ENCODE results near the gene EFNB3.

EFNB3 gene

DNA sequence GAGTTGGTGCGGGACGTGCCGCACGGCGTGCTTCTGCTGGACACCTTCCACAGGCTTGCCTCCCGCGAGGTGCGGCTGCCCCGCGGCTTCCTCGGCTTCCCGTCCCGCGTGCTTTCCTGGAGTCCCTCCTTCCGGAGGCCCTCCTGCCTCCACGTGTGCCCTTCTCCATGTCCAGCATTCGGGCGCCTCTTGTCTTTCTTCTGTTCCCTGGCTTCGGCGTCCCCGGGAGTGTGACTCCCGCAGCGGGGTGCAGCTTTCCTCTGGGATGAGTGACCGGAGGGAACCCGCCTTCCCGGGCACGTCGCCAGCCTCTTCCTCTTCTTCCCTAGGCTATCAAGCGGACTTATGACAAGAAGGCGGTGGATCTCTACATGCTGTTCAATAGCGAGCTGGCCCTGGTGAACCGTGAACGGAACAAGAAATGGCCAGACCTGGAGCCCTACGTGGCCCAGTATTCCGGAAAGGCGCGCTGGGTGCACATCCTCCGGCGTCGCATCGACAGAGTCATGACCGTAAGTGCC lies 35.5 kb downstream of the EFNB3 start:
- TF ChIP-seq POLR2AphosphoS5 (IDR thresholded peaks at IDR 0.05; ENCODE audit: low read depth, low read length) (no peak), TAF1 (IDR thresholded peaks at IDR 0.05; ENCODE audit: borderline replicate concordance, insufficient read depth, low read length) (no peak), FOXP2 (optimal IDR thresholded peaks at IDR 0.05; ENCODE audit: borderline replicate concordance, extremely low read depth, extremely low read length, insufficient read depth) (no peak), SIN3A (IDR thresholded peaks at IDR 0.05; ENCODE audit: borderline replicate concordance, insufficient read depth, low read length) (no peak)
- TF ChIP-seq, protein P1, sequence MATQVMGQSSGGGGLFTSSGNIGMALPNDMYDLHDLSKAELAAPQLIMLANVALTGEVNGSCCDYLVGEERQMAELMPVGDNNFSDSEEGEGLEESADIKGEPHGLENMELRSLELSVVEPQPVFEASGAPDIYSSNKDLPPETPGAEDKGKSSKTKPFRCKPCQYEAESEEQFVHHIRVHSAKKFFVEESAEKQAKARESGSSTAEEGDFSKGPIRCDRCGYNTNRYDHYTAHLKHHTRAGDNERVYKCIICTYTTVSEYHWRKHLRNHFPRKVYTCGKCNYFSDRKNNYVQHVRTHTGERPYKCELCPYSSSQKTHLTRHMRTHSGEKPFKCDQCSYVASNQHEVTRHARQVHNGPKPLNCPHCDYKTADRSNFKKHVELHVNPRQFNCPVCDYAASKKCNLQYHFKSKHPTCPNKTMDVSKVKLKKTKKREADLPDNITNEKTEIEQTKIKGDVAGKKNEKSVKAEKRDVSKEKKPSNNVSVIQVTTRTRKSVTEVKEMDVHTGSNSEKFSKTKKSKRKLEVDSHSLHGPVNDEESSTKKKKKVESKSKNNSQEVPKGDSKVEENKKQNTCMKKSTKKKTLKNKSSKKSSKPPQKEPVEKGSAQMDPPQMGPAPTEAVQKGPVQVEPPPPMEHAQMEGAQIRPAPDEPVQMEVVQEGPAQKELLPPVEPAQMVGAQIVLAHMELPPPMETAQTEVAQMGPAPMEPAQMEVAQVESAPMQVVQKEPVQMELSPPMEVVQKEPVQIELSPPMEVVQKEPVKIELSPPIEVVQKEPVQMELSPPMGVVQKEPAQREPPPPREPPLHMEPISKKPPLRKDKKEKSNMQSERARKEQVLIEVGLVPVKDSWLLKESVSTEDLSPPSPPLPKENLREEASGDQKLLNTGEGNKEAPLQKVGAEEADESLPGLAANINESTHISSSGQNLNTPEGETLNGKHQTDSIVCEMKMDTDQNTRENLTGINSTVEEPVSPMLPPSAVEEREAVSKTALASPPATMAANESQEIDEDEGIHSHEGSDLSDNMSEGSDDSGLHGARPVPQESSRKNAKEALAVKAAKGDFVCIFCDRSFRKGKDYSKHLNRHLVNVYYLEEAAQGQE (IDR thresholded peaks at IDR 0.05; ENCODE audit: insufficient read depth in 1 of 2, low read depth in 2 of 2, low read length in 2 of 2): no peak

DNA sequence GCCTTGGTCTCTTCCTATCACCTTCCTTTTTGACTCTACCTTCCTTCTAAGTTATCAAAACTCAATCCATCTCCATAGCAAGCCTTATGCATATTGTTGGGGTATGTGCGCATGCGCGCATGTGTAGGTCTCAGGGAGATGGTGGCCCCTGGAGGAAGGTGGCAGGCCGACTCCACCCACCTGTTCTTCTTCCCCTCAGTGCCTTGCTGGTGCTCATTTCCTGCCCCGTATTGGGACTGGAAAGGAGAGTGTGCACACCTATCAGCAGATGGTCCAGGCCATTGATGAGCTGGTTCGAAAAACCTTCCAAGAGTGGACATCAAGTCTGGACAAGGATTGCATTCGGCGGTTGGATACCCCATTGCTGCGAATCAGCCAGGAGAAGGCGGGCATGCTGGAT lies 37.7 kb downstream of the EFNB3 start:
- TF ChIP-seq POLR2AphosphoS5 (IDR thresholded peaks at IDR 0.05; ENCODE audit: low read depth, low read length): no peak
- TF ChIP-seq, protein P1 (IDR thresholded peaks at IDR 0.05; ENCODE audit: insufficient read depth in 1 of 2, low read depth in 2 of 2, low read length in 2 of 2): no peak
- TF ChIP-seq TAF1 (IDR thresholded peaks at IDR 0.05; ENCODE audit: borderline replicate concordance, insufficient read depth, low read length): no peak
- TF ChIP-seq FOXP2 (optimal IDR thresholded peaks at IDR 0.05; ENCODE audit: borderline replicate concordance, extremely low read depth, extremely low read length, insufficient read depth): no peak

GRCh38 chr17:7744416-7744815 lies 39.4 kb downstream of the EFNB3 start:
- no peak for TF ChIP-seq FOXP2 (optimal IDR thresholded peaks at IDR 0.05; ENCODE audit: borderline replicate concordance, extremely low read depth, extremely low read length, insufficient read depth)

- TF ChIP-seq TAF1 (IDR thresholded peaks at IDR 0.05; ENCODE audit: borderline replicate concordance, insufficient read depth, low read length) (no peak), POLR2AphosphoS5 (IDR thresholded peaks at IDR 0.05; ENCODE audit: low read depth, low read length) (no peak), FOXP2 (optimal IDR thresholded peaks at IDR 0.05; ENCODE audit: borderline replicate concordance, extremely low read depth, extremely low read length, insufficient read depth) (no peak), SIN3A (IDR thresholded peaks at IDR 0.05; ENCODE audit: borderline replicate concordance, insufficient read depth, low read length) (no peak)
- TF ChIP-seq, protein P1 (IDR thresholded peaks at IDR 0.05; ENCODE audit: insufficient read depth in 1 of 2, low read depth in 2 of 2, low read length in 2 of 2): no peak
Measured at GRCh38 chr17:7745748-7746470, 40.9 kb downstream of the EFNB3 start.

DNA sequence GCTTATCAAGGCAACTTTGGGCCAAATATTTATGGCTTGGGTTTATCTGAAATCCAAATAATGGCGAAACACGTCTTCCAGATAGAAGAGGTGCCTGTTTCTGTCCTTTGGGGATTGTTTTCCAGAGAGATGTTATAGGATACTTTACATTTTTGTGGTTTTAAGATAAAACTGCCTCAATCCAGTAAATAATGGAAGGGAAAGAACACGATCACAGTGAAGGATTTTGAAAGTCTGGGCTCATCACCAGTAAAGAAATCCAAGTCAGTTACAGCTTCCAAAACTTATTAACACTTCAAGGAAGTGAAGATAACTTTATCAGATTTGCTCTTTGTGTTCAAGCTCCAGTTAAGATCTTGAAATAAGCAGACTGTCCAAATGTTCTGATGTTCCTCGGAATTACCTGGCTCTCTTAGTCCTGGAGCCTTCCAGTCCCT lies 42.7 kb downstream of the EFNB3 start:
- TF ChIP-seq TAF1 (IDR thresholded peaks at IDR 0.05; ENCODE audit: borderline replicate concordance, insufficient read depth, low read length): no peak
- no peak for TF ChIP-seq FOXP2 (optimal IDR thresholded peaks at IDR 0.05; ENCODE audit: borderline replicate concordance, extremely low read depth, extremely low read length, insufficient read depth)
- no peak for TF ChIP-seq SIN3A (IDR thresholded peaks at IDR 0.05; ENCODE audit: borderline replicate concordance, insufficient read depth, low read length)
- no peak for TF ChIP-seq POLR2AphosphoS5 (IDR thresholded peaks at IDR 0.05; ENCODE audit: low read depth, low read length)
- TF ChIP-seq, protein P1 (IDR thresholded peaks at IDR 0.05; ENCODE audit: insufficient read depth in 1 of 2, low read depth in 2 of 2, low read length in 2 of 2): no peak
